Breast epithelium (tissue), 4 donors: ENCODE measurements around the gene RAD51AP1. TPM values are rescaled to one million over a fixed set of nuclear protein-coding genes. Genes with fewer than 3 reads are reported as not detected.
A peak's percentile ranks its signal among the peaks of the same experiment; 100 is the strongest.

Experiments
- DNase-seq, 2 donors: peaks; one replicate each; pipeline ENCODE4 v3.0.0-alpha.2; 2019; ENCODE audit warnings: low spot score in 2 of 2
- H3K27ac ChIP-seq, 2 donors: fragments of 200-600 bp; sonication (generic) in 1 of 2; one replicate each; pipeline ENCODE4 v1.5.1; 2016 to 2019; ENCODE audit warnings: mild to moderate bottlenecking in 1 of 2
- H3K27me3 ChIP-seq, 2 donors: fragments of 200-600 bp; sonication (generic) in 1 of 2; one replicate each; pipeline versions ENCODE4 v1.5.1 to v1.6.0; 2017 to 2019; ENCODE audit warnings: control low read depth in 1 of 2, mild to moderate bottlenecking in 1 of 2
- H3K36me3 ChIP-seq: fragments of 200-600 bp; one replicate; pipeline ENCODE4 v1.5.1; 2019
- H3K4me1 ChIP-seq, 2 donors: fragments of 200-600 bp; sonication (generic); one replicate each; pipeline ENCODE4 v1.5.1; 2016 to 2019; ENCODE audit warnings: control low read depth in 1 of 2
- H3K4me3 ChIP-seq, 3 donors: fragments of 200-600 bp; sonication (generic); 1 replicate in 2 of 3; 2 replicates in 1 of 3; pipeline ENCODE4 v1.5.1; 2016 to 2019; ENCODE audit warnings: mild to moderate bottlenecking in 3 of 3, moderate library complexity in 2 of 3
- H3K9me3 ChIP-seq, 2 donors: fragments of 200-600 bp; sonication (generic) in 1 of 2; one replicate each; pipeline ENCODE4 v1.5.1; 2016 to 2019; ENCODE audit warnings: control low read depth in 1 of 2
- CTCF ChIP-seq, 3 donors: fragments of 450-650 bp; IDR thresholded peaks; one replicate each; pipeline ENCODE4 v1.5.1; 2016 to 2017; ENCODE audit warnings: antibody characterized with exemption in 3 of 3, mild to moderate bottlenecking in 3 of 3, moderate library complexity in 3 of 3
- POLR2A ChIP-seq: fragments of 450-650 bp; IDR thresholded peaks from one replicate; pipeline ENCODE4 v1.6.1; 2016; ENCODE audit warnings: antibody characterized with exemption, mild to moderate bottlenecking, moderate library complexity
- POLR2AphosphoS5 ChIP-seq, 3 donors: sonication (generic); formaldehyde crosslinking; IDR thresholded peaks; one replicate each; pipeline ENCODE4 v1.6.1; 2017; ENCODE audit warnings: antibody characterized with exemption in 3 of 3
- intact Hi-C: fragments of 100-400 bp; cut with DNase I; formaldehyde crosslinking; loops from one replicate; pipeline ENCODE4 v1.15.1; 2023; ENCODE audit warnings: low total_unique reads
- total RNA-seq, 3 donors: library from RNA; depleted of rRNA; stranded (reverse); fragments of >200 nt; gene quantifications; one replicate each; pipeline ENCODE4 v1.1.0, GENCODE V29; 2016

The RAD51AP1 gene
- total RNA-seq, 3 donors from 2014 or later, result 2.1 to 5.4 (median 2.9) TPM

- Histone ChIP-seq H3K27ac (no peak overlapping the region), H3K4me3 (no peak overlapping the region), H3K4me1 (no peaks in the 10 kb centered on the region), H3K9me3 (no peaks in the 10 kb centered on the region), H3K27me3 (no peaks in the 10 kb centered on the region), H3K36me3 (no peaks in the 10 kb centered on the region)
- TF ChIP-seq POLR2AphosphoS5 (IDR thresholded peaks at IDR 0.05) (no peak), CTCF (IDR thresholded peaks at IDR 0.05) (no peak), POLR2A (no peak)
- intact Hi-C loops, result no loop called here
- no peak for DNase-seq
These were observed 46.2 kb downstream of the RAD51AP1 start for GRCh38 chr12:4584896-4585295.

GRCh38 chr12:4586500-4586899, 47.8 kb downstream of the RAD51AP1 start:
- Histone ChIP-seq H3K4me1 (no peaks in the 10 kb centered on the region), H3K36me3 (no peaks in the 10 kb centered on the region), H3K27ac (no peak overlapping the region), H3K27me3 (no peaks in the 10 kb centered on the region), H3K4me3 (no peak overlapping the region), H3K9me3 (no peaks in the 10 kb centered on the region)
- TF ChIP-seq POLR2A (no peak), CTCF (IDR thresholded peaks at IDR 0.05) (no peak), POLR2AphosphoS5 (IDR thresholded peaks at IDR 0.05) (no peak)
- no peak for DNase-seq
- intact Hi-C loops, result no loop called here

GRCh38 chr12:4587108-4587507, 48.4 kb downstream of the RAD51AP1 start:
- Histone ChIP-seq H3K4me1 (no peaks in the 10 kb centered on the region), H3K27ac (no peak overlapping the region), H3K36me3 (no peaks in the 10 kb centered on the region), H3K27me3 (no peaks in the 10 kb centered on the region), H3K4me3 (no peak overlapping the region), H3K9me3 (no peaks in the 10 kb centered on the region)
- DNase-seq, result no peak
- intact Hi-C loops, result no loop called here
- TF ChIP-seq POLR2A (no peak), CTCF (IDR thresholded peaks at IDR 0.05) (no peak), POLR2AphosphoS5 (IDR thresholded peaks at IDR 0.05) (no peak)

GRCh38 chr12:4588916-4589315, 50.2 kb downstream of the RAD51AP1 start:
- intact Hi-C loops, result no loop called here
- no peaks in the 10 kb centered on the region for H3K4me1 ChIP-seq
- no peaks in the 10 kb centered on the region for H3K36me3 ChIP-seq
- no peak overlapping the region for H3K4me3 ChIP-seq
- no peaks in the 10 kb centered on the region for H3K9me3 ChIP-seq
- no peak for DNase-seq
- TF ChIP-seq POLR2A (no peak), POLR2AphosphoS5 (IDR thresholded peaks at IDR 0.05) (no peak), CTCF (IDR thresholded peaks at IDR 0.05) (no peak)
- H3K27ac ChIP-seq, result no peak overlapping the region
- no peaks in the 10 kb centered on the region for H3K27me3 ChIP-seq

- intact Hi-C loops, result no loop called here
- no peak for DNase-seq
- no peak overlapping the region for H3K27ac ChIP-seq
- no peaks in the 10 kb centered on the region for H3K4me1 ChIP-seq
- no peaks in the 10 kb centered on the region for H3K36me3 ChIP-seq
- H3K9me3 ChIP-seq, result no peaks in the 10 kb centered on the region
- H3K27me3 ChIP-seq, result no peaks in the 10 kb centered on the region
- TF ChIP-seq POLR2AphosphoS5 (IDR thresholded peaks at IDR 0.05), result no peak
- no peak overlapping the region for H3K4me3 ChIP-seq
These were observed 51.3 kb downstream of the RAD51AP1 start for GRCh38 chr12:4589941-4590340.

GRCh38 chr12:4591180-4591687, 52.5 kb downstream of the RAD51AP1 start:
- H3K9me3 ChIP-seq, result no peaks in the 10 kb centered on the region
- H3K4me1 ChIP-seq, result no peaks in the 10 kb centered on the region
- H3K27ac ChIP-seq, result peak overlapping the region in 1 of 2 donors; percentile 45
- intact Hi-C loops, result no loop called here
- H3K4me3 ChIP-seq, result no peak overlapping the region
- DNase-seq, result peak in 1 of 2 donors; percentile 20
- no peaks in the 10 kb centered on the region for H3K27me3 ChIP-seq
- no peaks in the 10 kb centered on the region for H3K36me3 ChIP-seq
- TF ChIP-seq POLR2AphosphoS5 (IDR thresholded peaks at IDR 0.05), result no peak
- TF ChIP-seq POLR2A, result no peak
- no peak for TF ChIP-seq CTCF (IDR thresholded peaks at IDR 0.05)
